H9 (cell line): ENCODE results near the gene A1BG. TPM values are rescaled to one million over a fixed set of nuclear protein-coding genes. Genes with fewer than 3 reads are reported as not detected.

Experiments
- DNase-seq: peaks from one replicate; pipeline ENCODE4 v3.0.0-alpha.2; 2017
- H2AFZ ChIP-seq: one replicate; pipeline ENCODE4 v1.6.1; 2013; ENCODE audit warnings: mild to moderate bottlenecking, low read length, control low read depth, moderate library complexity
- H2AK5ac ChIP-seq: 2 replicates; pipeline ENCODE4 v1.6.1; 2013; ENCODE audit warnings: low read length, control low read depth, mixed read lengths; ENCODE audit not compliant: insufficient read length
- H2BK120ac ChIP-seq: one replicate; pipeline ENCODE4 v1.6.1; 2013; ENCODE audit warnings: low read depth, mild to moderate bottlenecking, low read length, control low read depth, inconsistent platforms; ENCODE audit not compliant: poor library complexity, severe bottlenecking
- H2BK12ac ChIP-seq: 2 replicates; pipeline ENCODE4 v1.6.1; 2013; ENCODE audit warnings: low read length, control low read depth, mixed read lengths, low read depth; ENCODE audit not compliant: insufficient read length
- H2BK15ac ChIP-seq: 2 replicates; pipeline ENCODE4 v1.6.1; 2013; ENCODE audit warnings: low read depth, low read length, control low read depth
- H2BK20ac ChIP-seq: one replicate; pipeline ENCODE4 v1.6.1; 2013; ENCODE audit warnings: low read depth, mild to moderate bottlenecking, low read length, control low read depth, inconsistent platforms; ENCODE audit not compliant: poor library complexity, severe bottlenecking
- H2BK5ac ChIP-seq: 2 replicates; pipeline ENCODE4 v1.6.1; 2013; ENCODE audit warnings: low read length, control low read depth, mixed read lengths; ENCODE audit not compliant: insufficient read length
- H3K14ac ChIP-seq: 2 replicates; pipeline ENCODE4 v1.6.1; 2013; ENCODE audit warnings: low read length, control low read depth; ENCODE audit not compliant: insufficient read depth
- H3K18ac ChIP-seq: 2 replicates; pipeline ENCODE4 v1.6.1; 2013; ENCODE audit warnings: low read depth, mild to moderate bottlenecking, mixed read lengths, low read length, control low read depth; ENCODE audit not compliant: insufficient read length
- H3K23ac ChIP-seq: 2 replicates; pipeline ENCODE4 v1.6.1; 2013; ENCODE audit warnings: low read length, control low read depth, mixed read lengths, low read depth; ENCODE audit not compliant: insufficient read length
- H3K23me2 ChIP-seq: 2 replicates; pipeline ENCODE4 v1.6.1; 2013; ENCODE audit warnings: low read depth, mild to moderate bottlenecking, mixed read lengths, low read length, control low read depth; ENCODE audit not compliant: insufficient read length, poor library complexity, severe bottlenecking
- H3K27ac ChIP-seq: 2 replicates; pipeline ENCODE4 v1.5.1; 2013; ENCODE audit warnings: low read length, control low read depth, mixed read lengths, low read depth; ENCODE audit not compliant: insufficient read length
- H3K27me3 ChIP-seq: 2 replicates; pipeline ENCODE4 v1.6.1; 2013; ENCODE audit warnings: low read length, control low read depth, inconsistent platforms; ENCODE audit not compliant: insufficient read depth
- H3K4ac ChIP-seq: 2 replicates; pipeline ENCODE4 v1.6.1; 2013; ENCODE audit warnings: low read depth, mild to moderate bottlenecking, control low read depth, inconsistent platforms, low read length, moderate library complexity
- H3K4me1 ChIP-seq: 2 replicates; pipeline ENCODE4 v1.6.1; 2013; ENCODE audit warnings: low read length, control low read depth, inconsistent platforms; ENCODE audit not compliant: insufficient read depth
- H3K4me2 ChIP-seq: 2 replicates; pipeline ENCODE4 v1.6.1; 2013; ENCODE audit warnings: low read length, control low read depth, mixed read lengths; ENCODE audit not compliant: insufficient read length, insufficient read depth
- H3K56ac ChIP-seq: 2 replicates; pipeline ENCODE4 v1.6.1; 2013; ENCODE audit warnings: low read depth, mild to moderate bottlenecking, mixed read lengths, low read length, control low read depth; ENCODE audit not compliant: insufficient read length
- H3K79me1 ChIP-seq: 2 replicates; pipeline ENCODE4 v1.6.1; 2013; ENCODE audit warnings: low read depth, mild to moderate bottlenecking, moderate library complexity, low read length, control low read depth, inconsistent platforms; ENCODE audit not compliant: insufficient read depth, poor library complexity, severe bottlenecking
- H3K79me2 ChIP-seq: 2 replicates; pipeline ENCODE4 v1.6.1; 2013; ENCODE audit warnings: low read length, control low read depth, inconsistent platforms; ENCODE audit not compliant: insufficient read depth
- H3K9ac ChIP-seq: 2 replicates; pipeline ENCODE4 v1.6.1; 2013; ENCODE audit warnings: low read length, control low read depth, mixed read lengths; ENCODE audit not compliant: insufficient read length; ENCODE audit errors: extremely low read depth
- H3K9me3 ChIP-seq: one replicate; pipeline ENCODE4 v1.6.1; 2013; ENCODE audit warnings: low read depth, low read length, inconsistent platforms; ENCODE audit not compliant: control insufficient read depth
- H3T11ph ChIP-seq: one replicate; pipeline ENCODE4 v1.6.1; 2013; ENCODE audit warnings: mild to moderate bottlenecking, low read length, control low read depth, inconsistent platforms
- H4K20me1 ChIP-seq: one replicate; pipeline ENCODE4 v1.6.1; 2013; ENCODE audit not compliant: control insufficient read depth, insufficient read length, insufficient read depth
- H4K5ac ChIP-seq: 2 replicates; pipeline ENCODE4 v1.6.1; 2013; ENCODE audit warnings: low read depth, mild to moderate bottlenecking, mixed read lengths, low read length, control low read depth; ENCODE audit not compliant: insufficient read length
- H4K8ac ChIP-seq: replicated peaks from 2 replicates; pipeline ENCODE4 v1.6.1; 2013; ENCODE audit warnings: low read length, control low read depth, mixed read lengths, low read depth; ENCODE audit not compliant: insufficient read length
- H4K91ac ChIP-seq: 2 replicates; pipeline ENCODE4 v1.6.1; 2013; ENCODE audit warnings: low read depth, mild to moderate bottlenecking, moderate library complexity, mixed read lengths, low read length, control low read depth; ENCODE audit not compliant: insufficient read length
- H3K27ac Mint-ChIP-seq, 3 experiments: 2 replicates in 2 of 3; 3 replicates in 1 of 3; pipeline ENCODE4 v1.8.0; 2020 to 2021; ENCODE audit warnings: mixed read lengths in 3 of 3, mild to moderate bottlenecking in 1 of 3, moderate library complexity in 1 of 3
- H3K27me3 Mint-ChIP-seq: 2 replicates; pipeline ENCODE4 v1.8.0; 2021; ENCODE audit warnings: low read depth, mild to moderate bottlenecking, moderate library complexity, mixed read lengths
- H3K36me3 Mint-ChIP-seq, 3 experiments: 2 replicates in 2 of 3; 3 replicates in 1 of 3; pipeline ENCODE4 v1.8.0; 2020 to 2021; ENCODE audit warnings: low read depth in 3 of 3, mixed read lengths in 3 of 3; ENCODE audit not compliant: insufficient read depth in 1 of 3
- H3K4me1 Mint-ChIP-seq, 2 experiments: 2 replicates each; pipeline ENCODE4 v1.8.0; 2020; ENCODE audit warnings: mixed read lengths in 2 of 2
- H3K4me3 Mint-ChIP-seq, 2 experiments: 2 replicates in 1 of 2; 3 replicates in 1 of 2; pipeline ENCODE4 v1.8.0; 2020 to 2021; ENCODE audit warnings: mild to moderate bottlenecking in 2 of 2, mixed read lengths in 2 of 2, moderate library complexity in 1 of 2
- H3K9me3 Mint-ChIP-seq, 2 experiments: 2 replicates in 1 of 2; 3 replicates in 1 of 2; pipeline ENCODE4 v1.8.0; 2020; ENCODE audit warnings: mild to moderate bottlenecking in 2 of 2, mixed read lengths in 2 of 2, moderate library complexity in 1 of 2
- CTCF ChIP-seq: fragments of 200-600 bp; sonication (generic); conservative IDR thresholded peaks from 3 replicates; pipeline ENCODE4 v1.8.0; 2021; ENCODE audit warnings: antibody characterized with exemption, mild to moderate bottlenecking
- WGBS: extraction: QIAGEN DNeasy Blood & Tissue Kit; methylation state at CpG from one replicate; pipeline ENCODE4 v1.1.7; 2013; ENCODE audit warnings: missing lambda C conversion rate, low lambda C conversion rate, mixed read lengths; ENCODE audit not compliant: insufficient read length; ENCODE audit errors: extremely low coverage; 5-methylcytosine and 5-hydroxymethylcytosine counted together
- long read RNA-seq: library from polyadenylated mRNA; unstranded; transcript quantifications from one replicate; pipeline ENCODE4 v2.0.0, GENCODE V29; 2020
- total RNA-seq: library from RNA; stranded (reverse); gene quantifications from 2 replicates; pipeline ENCODE4 v1.2.1, GENCODE V29; 2021

A1BG gene, protein sequence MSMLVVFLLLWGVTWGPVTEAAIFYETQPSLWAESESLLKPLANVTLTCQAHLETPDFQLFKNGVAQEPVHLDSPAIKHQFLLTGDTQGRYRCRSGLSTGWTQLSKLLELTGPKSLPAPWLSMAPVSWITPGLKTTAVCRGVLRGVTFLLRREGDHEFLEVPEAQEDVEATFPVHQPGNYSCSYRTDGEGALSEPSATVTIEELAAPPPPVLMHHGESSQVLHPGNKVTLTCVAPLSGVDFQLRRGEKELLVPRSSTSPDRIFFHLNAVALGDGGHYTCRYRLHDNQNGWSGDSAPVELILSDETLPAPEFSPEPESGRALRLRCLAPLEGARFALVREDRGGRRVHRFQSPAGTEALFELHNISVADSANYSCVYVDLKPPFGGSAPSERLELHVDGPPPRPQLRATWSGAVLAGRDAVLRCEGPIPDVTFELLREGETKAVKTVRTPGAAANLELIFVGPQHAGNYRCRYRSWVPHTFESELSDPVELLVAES
- total RNA-seq: 17.4 and 22.2 TPM in 2 replicates
- long read RNA-seq, partial matches to known transcripts: 0 of 4 reads
- long read RNA-seq, other reads (novel, unspliced or antisense): 0 of 4 reads

DNA sequence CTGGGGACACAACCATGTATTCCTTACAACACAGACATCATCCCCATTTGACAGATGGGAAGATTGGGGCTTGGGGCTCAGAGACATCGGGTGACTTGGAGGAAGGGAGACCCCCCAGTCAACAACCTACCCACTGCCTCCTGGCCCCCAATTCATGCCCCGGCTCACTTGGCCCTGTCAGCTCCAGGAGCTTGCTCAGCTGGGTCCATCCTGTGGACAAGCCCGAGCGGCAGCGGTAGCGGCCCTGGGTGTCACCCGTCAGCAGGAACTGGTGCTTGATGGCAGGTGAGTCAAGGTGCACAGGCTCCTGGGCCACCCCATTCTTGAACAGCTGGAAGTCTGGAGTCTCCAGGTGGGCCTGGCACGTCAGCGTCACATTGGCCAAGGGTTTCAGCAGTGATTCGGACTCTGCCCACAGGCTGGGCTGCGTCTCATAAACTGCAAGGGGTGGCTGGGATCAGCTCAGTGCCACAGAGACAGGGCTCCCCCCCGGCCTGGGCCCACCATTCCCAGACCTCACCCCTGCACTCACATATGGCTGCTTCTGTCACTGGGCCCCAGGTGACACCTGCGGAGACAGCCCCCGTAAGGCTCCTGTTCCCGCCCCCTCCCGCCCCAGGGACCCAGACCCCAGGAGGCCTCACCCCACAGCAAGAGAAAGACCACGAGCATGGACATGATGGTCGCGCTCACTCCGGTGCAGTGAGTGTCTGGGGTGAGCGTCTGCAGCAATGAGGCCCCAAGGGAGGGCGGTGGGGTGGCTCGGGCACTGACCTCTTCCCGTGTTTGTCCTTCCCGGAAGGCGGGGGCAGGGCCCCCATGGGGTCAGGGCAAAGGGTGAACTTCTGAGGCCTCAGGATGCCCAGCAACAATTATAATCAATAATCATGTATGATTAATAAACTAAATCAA, at the start of gene A1BG:
TSS of gene A1BG (minus strand) at position 733 of the 912 bp plus-strand sequence. CDS start at position 678, 55 bp downstream.
- Mint-ChIP-seq H3K4me3 (peak within 1 kb of the TSS in 1 of 2 experiments; percentile 60; a peak in 1 of 5 replicates), H3K27ac (peak within 1 kb of the TSS in 1 of 3 experiments; percentile 29; a peak in 1 of 7 replicates), H3K4me1 (peaks cover 0 to 4% of the 10 kb centered on the region in 2 experiments; a peak in 2 of 4 replicates), H3K27me3 (no peaks in the 10 kb centered on the region), H3K9me3 (no peaks in the 10 kb centered on the region), H3K36me3 (peaks cover 0 to 4% (median 2%) of the 10 kb centered on the region in 3 experiments; a peak in 4 of 7 replicates)
- no peak within 1 kb of the TSS for H3K4ac ChIP-seq
- DNase-seq: no peak
- H3K56ac ChIP-seq: no peak within 1 kb of the TSS
- H4K5ac ChIP-seq: no peak within 1 kb of the TSS
- no peak within 1 kb of the TSS for H2BK120ac ChIP-seq
- no peak within 1 kb of the TSS for H2BK20ac ChIP-seq
- no peak within 1 kb of the TSS for H2BK5ac ChIP-seq
- WGBS: no CpG with 5 or more reads among the region's 26 CpGs
- H2BK15ac ChIP-seq: no peak within 1 kb of the TSS
- H2BK12ac ChIP-seq: no peak within 1 kb of the TSS
- H3K18ac ChIP-seq: no peak within 1 kb of the TSS
- no peak within 1 kb of the TSS for H3K27ac ChIP-seq
- no peak within 1 kb of the TSS for H3K4me2 ChIP-seq
- no peak within 1 kb of the TSS for H3K23ac ChIP-seq
- no peak for TF ChIP-seq CTCF
- H3K27me3 ChIP-seq: no peaks in the 10 kb centered on the region
- H3K79me2 ChIP-seq: no peaks in the 10 kb centered on the region
- no peaks in the 10 kb centered on the region for H3K79me1 ChIP-seq
- H2AFZ ChIP-seq: no peak within 1 kb of the TSS
- H2AK5ac ChIP-seq: no peak within 1 kb of the TSS
- no peak within 1 kb of the TSS for H3T11ph ChIP-seq
- H3K9ac ChIP-seq: no peak within 1 kb of the TSS
- no peak within 1 kb of the TSS for H3K14ac ChIP-seq
- peaks cover 2% of the 10 kb centered on the region for H3K23me2 ChIP-seq
- H4K8ac ChIP-seq: no peak within 1 kb of the TSS
- no peak within 1 kb of the TSS for H4K91ac ChIP-seq
- no peaks in the 10 kb centered on the region for H3K4me1 ChIP-seq
- H4K20me1 ChIP-seq: no peaks in the 10 kb centered on the region
- no peaks in the 10 kb centered on the region for H3K9me3 ChIP-seq
